HG02610 (cell line): ENCODE data around the gene LGALS9B.
A peak's percentile ranks its signal among the peaks of the same experiment; 100 is the strongest.
"Not testable (repeated sequence)": the region's sequence is repeated elsewhere in the genome, so short reads cannot be mapped to it uniquely, and the experiment has no call there.

Experiments used
- ATAC-seq: cut with Tn5 transposase; IDR thresholded peaks from one replicate; pipeline ENCODE4 v1.9.1; 2021; ENCODE audit warnings: mild to moderate bottlenecking, moderate library complexity; ENCODE audit not compliant: unreplicated experiment

Gene LGALS9B

DNA sequence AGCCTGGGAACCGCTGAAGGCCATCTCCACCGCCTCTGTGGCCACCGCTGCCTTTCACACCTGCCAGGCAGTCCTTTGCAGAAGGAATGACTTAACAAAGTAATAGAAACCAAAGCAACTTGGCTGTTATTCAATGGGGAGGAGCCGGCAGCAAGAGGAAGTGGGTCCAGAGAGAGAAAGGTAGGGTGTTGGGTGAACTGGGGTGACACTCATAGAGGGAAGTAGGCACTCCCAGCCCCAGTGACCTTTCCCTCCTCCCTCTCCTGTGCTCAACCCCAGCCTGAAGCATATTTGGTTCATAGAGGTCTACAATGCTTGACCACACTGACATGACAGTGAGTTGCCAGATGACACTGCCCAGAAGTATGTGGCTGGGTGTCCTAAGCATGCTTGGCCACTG is at the start of gene LGALS9B:
TSS of gene LGALS9B (minus strand) at position 93 of the 400 bp plus-strand sequence. CDS start at position 24, 69 bp downstream.
- peak; percentile 65 for ATAC-seq

GRCh38 chr17:20516986-20517385 is 49.6 kb upstream of the LGALS9B start:
- not testable (repeated sequence) for ATAC-seq

GRCh38 chr17:20515099-20515498 is 47.8 kb upstream of the LGALS9B start:
- ATAC-seq: not testable (repeated sequence)

DNA sequence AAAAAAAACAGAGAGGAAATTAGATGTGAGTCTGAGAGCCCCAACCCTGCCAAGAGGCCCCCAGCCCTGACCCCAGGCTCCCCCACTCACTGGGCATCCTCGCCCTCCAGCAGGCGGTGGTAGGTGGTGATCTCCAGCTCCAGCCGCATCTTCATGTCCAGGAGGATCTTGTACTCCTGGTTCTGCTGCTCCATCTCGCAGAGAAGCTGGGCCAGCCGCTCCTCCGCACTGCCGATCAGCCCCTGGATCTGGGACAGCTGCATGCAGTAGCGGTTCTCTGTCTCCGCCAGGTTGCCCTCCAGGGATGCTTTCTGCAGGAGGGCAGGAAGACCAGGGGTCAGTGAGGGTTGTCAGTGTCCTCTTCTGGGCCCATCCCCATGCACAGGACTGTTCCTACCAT is 46.2 kb upstream of the LGALS9B start:
- not testable (repeated sequence) for ATAC-seq

DNA sequence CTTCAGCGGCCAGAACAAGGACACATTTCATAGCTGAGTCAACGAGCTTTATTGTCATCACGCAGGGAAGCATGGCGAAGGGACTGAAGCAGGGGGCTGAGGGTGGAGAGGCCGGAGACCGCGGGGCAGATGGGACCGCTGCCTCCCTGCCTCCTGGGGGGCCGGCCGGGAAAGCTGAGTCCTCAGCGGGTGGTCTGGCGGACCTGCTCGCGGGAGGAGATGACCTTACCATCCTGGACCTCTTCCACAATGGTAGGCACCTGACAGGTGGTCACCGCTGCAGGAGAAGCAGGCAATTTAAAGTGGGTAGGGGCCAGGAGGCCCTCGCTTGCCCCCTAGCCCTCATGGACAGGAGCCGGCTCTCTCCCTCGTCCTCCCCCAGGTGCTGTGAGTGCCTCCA is 45.0 kb upstream of the LGALS9B start:
- ATAC-seq: not testable (repeated sequence)

DNA sequence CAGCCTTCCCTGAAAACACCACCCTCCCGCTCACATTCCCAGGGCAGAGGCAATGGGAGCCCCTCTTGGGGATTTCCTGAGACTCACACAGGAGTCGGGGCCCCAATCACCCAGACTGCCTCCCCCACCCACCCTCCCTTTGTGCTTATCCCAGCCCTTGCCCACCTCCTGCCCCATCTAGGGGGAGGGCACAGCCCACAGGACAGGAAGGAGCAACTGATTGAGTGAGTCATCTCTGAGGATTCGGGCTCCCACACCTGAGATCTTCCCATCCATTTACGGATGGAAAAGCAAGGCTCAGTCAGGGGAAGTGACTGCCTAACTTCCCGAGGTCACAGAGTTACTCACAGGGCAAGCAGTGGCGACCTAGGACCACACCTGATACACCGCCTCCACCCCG is 44.4 kb upstream of the LGALS9B start:
- ATAC-seq: not testable (repeated sequence)

GRCh38 chr17:20505333-20505732 is 38.0 kb upstream of the LGALS9B start:
- not testable (repeated sequence) for ATAC-seq

DNA sequence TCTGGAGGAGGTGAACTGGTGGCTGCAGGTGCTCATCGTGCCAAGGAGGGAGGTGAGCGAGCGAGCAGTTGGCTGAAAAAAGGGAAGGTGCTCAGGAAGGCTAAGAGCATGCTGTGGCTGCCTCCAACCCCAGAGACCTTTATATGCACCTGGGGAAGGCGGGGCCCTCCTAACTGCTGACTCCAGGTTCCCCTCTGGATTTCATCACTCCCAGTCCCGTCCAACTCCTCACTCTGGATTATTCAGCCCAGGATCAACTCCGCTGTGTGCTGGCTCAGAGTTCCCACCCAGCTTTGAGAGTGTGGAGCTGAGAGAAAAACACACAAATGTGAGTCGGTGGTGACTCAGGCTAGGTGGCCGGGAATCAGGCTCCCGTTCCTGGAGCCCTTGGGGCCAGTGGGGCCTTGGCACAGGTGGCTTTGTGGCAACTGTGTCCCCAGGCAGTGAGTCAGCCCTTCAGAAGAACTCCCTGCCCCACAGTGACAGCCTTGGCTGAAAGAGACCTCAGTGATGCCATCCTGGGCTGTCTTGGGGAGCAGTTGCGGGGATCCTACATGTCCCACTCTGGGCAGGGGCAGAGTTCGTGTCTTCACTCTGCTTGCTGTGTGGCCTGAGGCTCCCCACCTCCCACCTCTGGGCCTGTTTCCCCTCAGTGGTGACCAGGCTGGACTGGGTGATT is 37.2 kb upstream of the LGALS9B start:
- ATAC-seq: not testable (repeated sequence)

- ATAC-seq: not testable (repeated sequence)
Measured at GRCh38 chr17:20501896-20502295, 34.6 kb upstream of the LGALS9B start.

DNA sequence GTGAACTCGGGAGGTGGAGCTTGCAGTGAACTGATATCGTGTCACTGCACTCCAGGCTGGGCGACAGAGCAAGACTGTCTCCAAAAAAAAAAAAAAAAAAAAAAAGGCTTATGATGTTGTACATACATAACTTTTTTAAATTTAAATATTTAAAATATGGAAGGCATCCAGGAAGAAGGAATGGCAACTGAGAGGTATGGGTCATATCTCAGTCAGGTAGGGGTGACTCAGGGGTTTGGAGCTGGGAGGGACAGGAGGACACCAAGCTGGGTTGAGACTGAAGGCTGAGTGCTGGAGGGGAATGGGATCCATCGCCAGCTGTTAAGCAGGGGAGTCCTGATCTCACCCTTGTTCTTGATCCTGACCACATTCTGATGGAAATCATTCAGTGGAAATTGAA is 33.0 kb upstream of the LGALS9B start:
- ATAC-seq: not testable (repeated sequence)

- not testable (repeated sequence) for ATAC-seq
Measured at GRCh38 chr17:20495420-20495819, 28.1 kb upstream of the LGALS9B start.

DNA sequence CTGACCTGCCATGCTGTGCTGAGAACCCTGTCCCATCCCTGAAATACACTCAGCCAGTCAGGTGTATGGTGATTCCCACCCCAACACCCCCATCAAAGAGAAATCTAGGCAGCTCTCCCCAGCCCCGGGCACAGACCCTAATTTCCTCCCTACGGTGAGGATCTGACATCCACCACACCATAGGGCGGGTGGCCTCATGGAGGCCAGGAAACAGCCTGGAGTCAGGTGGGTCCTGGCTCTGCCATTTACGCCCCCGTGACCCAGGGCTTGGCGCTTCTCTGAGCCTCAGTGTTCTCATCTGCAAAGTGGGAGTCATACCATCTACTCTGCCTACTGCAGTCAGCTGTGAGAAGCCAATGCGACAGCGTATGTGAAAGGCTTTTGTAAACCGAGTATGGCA is 27.4 kb upstream of the LGALS9B start:
- not testable (repeated sequence) for ATAC-seq

- ATAC-seq: not testable (repeated sequence)
Measured at GRCh38 chr17:20494147-20494546, 26.8 kb upstream of the LGALS9B start.

- ATAC-seq: not testable (repeated sequence)
Measured at GRCh38 chr17:20492971-20493370, 25.6 kb upstream of the LGALS9B start.

GRCh38 chr17:20492099-20492498 is 24.8 kb upstream of the LGALS9B start:
- not testable (repeated sequence) for ATAC-seq

GRCh38 chr17:20484930-20485329 is 17.6 kb upstream of the LGALS9B start:
- ATAC-seq: not testable (repeated sequence)

DNA sequence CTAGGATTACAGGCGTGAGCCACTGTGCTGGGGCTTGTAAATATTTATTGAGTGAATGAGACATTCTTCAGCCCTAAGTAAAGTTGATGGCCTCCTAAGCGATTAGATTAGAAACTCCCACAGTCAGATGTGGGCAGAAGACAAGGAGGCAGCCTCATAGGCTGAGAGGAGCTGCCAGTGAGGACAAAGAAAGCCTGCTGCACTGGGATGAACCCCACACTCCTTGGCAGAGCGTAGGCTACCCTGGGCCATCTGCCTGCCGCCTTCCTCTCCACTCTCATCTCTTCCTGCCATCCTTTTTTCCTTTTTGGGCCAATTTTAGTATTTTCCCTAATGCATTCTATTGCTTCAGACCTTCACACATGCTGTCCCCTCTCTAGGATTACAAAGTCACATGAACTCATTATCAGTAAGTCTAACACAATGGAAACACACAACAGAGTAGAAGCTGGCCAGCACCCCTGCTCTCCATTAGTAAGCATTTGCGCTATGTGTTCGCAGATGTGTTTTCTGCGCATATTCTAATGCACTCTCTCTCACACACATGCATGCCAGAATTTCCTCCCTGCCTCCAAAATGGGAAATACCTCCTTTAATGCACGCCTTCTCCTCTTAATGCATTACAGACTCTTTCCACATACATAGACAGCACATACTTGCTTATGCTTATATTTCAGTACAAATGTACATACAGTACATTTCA is 12.7 kb upstream of the LGALS9B start:
- not testable (repeated sequence) for ATAC-seq

- not testable (repeated sequence) for ATAC-seq
Measured at GRCh38 chr17:20477398-20478071, 10.2 kb upstream of the LGALS9B start.

- ATAC-seq: not testable (repeated sequence)
Measured at GRCh38 chr17:20475137-20475831, 7.9 kb upstream of the LGALS9B start.

GRCh38 chr17:20474081-20474480 is 6.7 kb upstream of the LGALS9B start:
- ATAC-seq: not testable (repeated sequence)

DNA sequence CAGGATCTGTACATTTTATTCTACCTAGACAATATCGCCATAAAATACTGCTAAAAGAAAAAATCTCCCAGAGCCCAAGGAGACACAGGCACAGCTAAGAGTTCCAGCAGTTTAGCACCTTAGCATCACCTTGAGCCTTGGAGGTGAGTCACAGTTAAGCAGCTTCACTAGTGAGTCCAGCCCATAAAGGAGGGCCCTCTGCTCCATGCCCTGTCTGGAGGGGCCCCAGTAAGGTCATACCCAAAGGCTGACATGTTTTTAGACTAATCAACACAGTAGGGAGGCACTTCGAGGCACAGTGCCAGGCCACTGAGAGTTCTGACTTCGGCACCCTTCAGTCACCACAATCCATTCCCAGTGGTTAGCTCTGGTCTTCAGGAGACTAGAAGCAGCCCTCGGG is 2.6 kb upstream of the LGALS9B start:
- not testable (repeated sequence) for ATAC-seq
